ENCODE results near the gene MEF2D.

- TF ChIP-seq POLR2A (IDR thresholded peaks at IDR 0.05) (no peak), CTCF (IDR thresholded peaks at IDR 0.05) (no peak), EP300 (IDR thresholded peaks at IDR 0.05) (no peak), POLR2AphosphoS5 (IDR thresholded peaks at IDR 0.05) (no peak)
These were observed 42.4 kb downstream of the MEF2D start for GRCh38 chr1:156458181-156458503.
